ENCODE results near the gene TCF7L2. TPM values are rescaled to one million over a fixed set of nuclear protein-coding genes. Genes with fewer than 3 reads are reported as not detected.

Gene TCF7L2
- total RNA-seq, 1 donor from 2014 or later = 44.4 TPM

- no peak for DNase-seq (ENCODE audit: extremely low spot score in 2 of 2)
- Histone ChIP-seq H3K4me3 (no peak overlapping the region), H3K36me3 (no peaks in the 10 kb centered on the region), H3K4me1 (peaks cover 18% of the 10 kb centered on the region), H3K9me3 (no peaks in the 10 kb centered on the region), H3K27ac (no peak overlapping the region), H3K27me3 (no peaks in the 10 kb centered on the region)
- intact Hi-C loops (cut with DNase I) = no loop called here
- TF ChIP-seq POLR2AphosphoS5 (IDR thresholded peaks at IDR 0.05; ENCODE audit: insufficient read depth in 1 of 2, low read depth in 1 of 2) = no peak
- TF ChIP-seq POLR2A (IDR thresholded peaks at IDR 0.05) = no peak
- TF ChIP-seq, protein P1, sequence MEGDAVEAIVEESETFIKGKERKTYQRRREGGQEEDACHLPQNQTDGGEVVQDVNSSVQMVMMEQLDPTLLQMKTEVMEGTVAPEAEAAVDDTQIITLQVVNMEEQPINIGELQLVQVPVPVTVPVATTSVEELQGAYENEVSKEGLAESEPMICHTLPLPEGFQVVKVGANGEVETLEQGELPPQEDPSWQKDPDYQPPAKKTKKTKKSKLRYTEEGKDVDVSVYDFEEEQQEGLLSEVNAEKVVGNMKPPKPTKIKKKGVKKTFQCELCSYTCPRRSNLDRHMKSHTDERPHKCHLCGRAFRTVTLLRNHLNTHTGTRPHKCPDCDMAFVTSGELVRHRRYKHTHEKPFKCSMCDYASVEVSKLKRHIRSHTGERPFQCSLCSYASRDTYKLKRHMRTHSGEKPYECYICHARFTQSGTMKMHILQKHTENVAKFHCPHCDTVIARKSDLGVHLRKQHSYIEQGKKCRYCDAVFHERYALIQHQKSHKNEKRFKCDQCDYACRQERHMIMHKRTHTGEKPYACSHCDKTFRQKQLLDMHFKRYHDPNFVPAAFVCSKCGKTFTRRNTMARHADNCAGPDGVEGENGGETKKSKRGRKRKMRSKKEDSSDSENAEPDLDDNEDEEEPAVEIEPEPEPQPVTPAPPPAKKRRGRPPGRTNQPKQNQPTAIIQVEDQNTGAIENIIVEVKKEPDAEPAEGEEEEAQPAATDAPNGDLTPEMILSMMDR (IDR thresholded peaks at IDR 0.05) = no peak
These were observed 185.0 kb downstream of the TCF7L2 start for GRCh38 chr10:113135025-113135424.

DNA sequence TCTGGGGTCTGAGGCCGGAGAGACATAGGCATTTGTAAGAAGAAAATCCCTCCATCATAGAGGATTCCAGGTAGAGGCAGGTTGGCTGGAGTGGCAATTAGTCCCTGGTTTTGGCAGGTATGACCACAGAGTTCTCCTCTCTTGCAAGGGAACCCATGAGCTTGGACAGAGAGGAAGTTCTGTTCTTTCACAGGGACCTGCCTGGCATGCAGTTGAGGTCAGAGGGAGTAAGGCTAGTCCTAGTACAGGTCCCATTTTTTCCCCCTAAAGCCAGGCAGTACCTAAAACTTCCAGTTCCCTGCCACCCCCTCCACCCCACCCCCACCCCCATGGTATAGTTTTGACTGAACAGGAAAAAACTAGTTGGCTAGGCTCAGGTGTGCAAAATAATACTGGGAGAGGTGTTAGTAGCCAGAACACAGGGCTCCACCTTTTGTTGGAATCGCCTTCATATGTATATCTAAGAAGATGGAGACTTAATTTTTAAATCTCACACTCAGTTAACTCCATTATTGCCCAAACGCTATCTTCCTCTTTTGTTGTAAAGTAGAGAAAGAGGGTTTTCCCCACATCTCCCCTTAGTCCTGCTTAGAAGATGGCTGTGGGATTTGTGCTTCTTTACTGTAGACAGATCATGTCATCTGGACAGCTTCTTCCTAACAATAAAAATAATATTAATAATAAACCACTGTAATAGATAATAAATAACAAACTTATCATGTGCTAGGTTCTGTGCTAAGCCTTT, 188.1 kb downstream of the TCF7L2 start:
- Histone ChIP-seq H3K9me3 (no peaks in the 10 kb centered on the region), H3K36me3 (peaks cover 0 to 4% of the 10 kb centered on the region in 2 donors), H3K4me1 (peaks cover 9% of the 10 kb centered on the region), H3K27ac (no peak overlapping the region), H3K4me3 (no peak overlapping the region), H3K27me3 (no peaks in the 10 kb centered on the region)
- no peak for DNase-seq (ENCODE audit: extremely low spot score in 2 of 2)
- TF ChIP-seq, protein P1 (IDR thresholded peaks at IDR 0.05) = no peak
- TF ChIP-seq POLR2AphosphoS5 (IDR thresholded peaks at IDR 0.05; ENCODE audit: insufficient read depth in 1 of 2, low read depth in 1 of 2) (no peak), POLR2A (IDR thresholded peaks at IDR 0.05) (no peak)
- intact Hi-C loops (cut with DNase I) = no loop called here

- intact Hi-C loops (cut with DNase I) = no loop called here
These were observed 189.0 kb downstream of the TCF7L2 start for GRCh38 chr10:113138937-113139585.

GRCh38 chr10:113139699-113140098, 189.7 kb downstream of the TCF7L2 start:
- Histone ChIP-seq H3K27me3 (no peaks in the 10 kb centered on the region), H3K4me1 (no peaks in the 10 kb centered on the region), H3K4me3 (no peak overlapping the region), H3K27ac (no peak overlapping the region), H3K9me3 (no peaks in the 10 kb centered on the region), H3K36me3 (peaks cover 0 to 10% of the 10 kb centered on the region in 2 donors)
- TF ChIP-seq POLR2AphosphoS5 (IDR thresholded peaks at IDR 0.05; ENCODE audit: insufficient read depth in 1 of 2, low read depth in 1 of 2) (no peak), POLR2A (IDR thresholded peaks at IDR 0.05) (no peak)
- TF ChIP-seq, protein P1 (IDR thresholded peaks at IDR 0.05) = no peak
- DNase-seq (ENCODE audit: extremely low spot score in 2 of 2) = no peak
- intact Hi-C loops (cut with DNase I) = no loop called here

More at GRCh38 chr10:113138937-113139585, 189.0 kb downstream of the TCF7L2 start:
- Histone ChIP-seq H3K27ac (no peak overlapping the region), H3K4me3 (no peak overlapping the region), H3K9me3 (no peaks in the 10 kb centered on the region), H3K36me3 (peaks cover 0 to 7% of the 10 kb centered on the region in 2 donors), H3K27me3 (no peaks in the 10 kb centered on the region), H3K4me1 (no peaks in the 10 kb centered on the region)
- no peak for DNase-seq (ENCODE audit: extremely low spot score in 2 of 2)
- no peak for TF ChIP-seq POLR2AphosphoS5 (IDR thresholded peaks at IDR 0.05; ENCODE audit: insufficient read depth in 1 of 2, low read depth in 1 of 2)

GRCh38 chr10:113140143-113141011, 190.3 kb downstream of the TCF7L2 start:
- no peak overlapping the region for H3K4me3 ChIP-seq
- intact Hi-C loops (cut with DNase I) = no loop called here
- H3K27ac ChIP-seq = no peak overlapping the region
- no peak for DNase-seq (ENCODE audit: extremely low spot score in 2 of 2)
- TF ChIP-seq, protein P1 (IDR thresholded peaks at IDR 0.05) = no peak
- no peak for TF ChIP-seq POLR2A (IDR thresholded peaks at IDR 0.05)
- TF ChIP-seq POLR2AphosphoS5 (IDR thresholded peaks at IDR 0.05; ENCODE audit: insufficient read depth in 1 of 2, low read depth in 1 of 2) = no peak
- no peaks in the 10 kb centered on the region for H3K9me3 ChIP-seq
- no peaks in the 10 kb centered on the region for H3K27me3 ChIP-seq
- no peaks in the 10 kb centered on the region for H3K4me1 ChIP-seq
- peaks cover 0 to 11% of the 10 kb centered on the region in 2 donors for H3K36me3 ChIP-seq
